ENCODE measurements around the gene SMOC2. TPM values are rescaled to one million over a fixed set of nuclear protein-coding genes. Genes with fewer than 3 reads are reported as not detected.

The SMOC2 gene
- total RNA-seq, 1 donor from 2014 or later = not detected

- Mint-ChIP-seq H3K9me3 (peaks cover 28% of the 10 kb centered on the region), H3K4me1 (ENCODE audit: low read depth) (no peaks in the 10 kb centered on the region), H3K36me3 (ENCODE audit: low read depth) (no peaks in the 10 kb centered on the region), H3K27ac (no peak overlapping the region), H3K27me3 (ENCODE audit: insufficient read depth) (peaks cover 1% of the 10 kb centered on the region), H3K4me3 (no peak overlapping the region)
- no peak for DNase-seq (ENCODE audit: low spot score)
- intact Hi-C loops (cut with micrococcal nuclease) = no loop called here
Measured at GRCh38 chr6:168624540-168624939, 183.6 kb downstream of the SMOC2 start.

DNA sequence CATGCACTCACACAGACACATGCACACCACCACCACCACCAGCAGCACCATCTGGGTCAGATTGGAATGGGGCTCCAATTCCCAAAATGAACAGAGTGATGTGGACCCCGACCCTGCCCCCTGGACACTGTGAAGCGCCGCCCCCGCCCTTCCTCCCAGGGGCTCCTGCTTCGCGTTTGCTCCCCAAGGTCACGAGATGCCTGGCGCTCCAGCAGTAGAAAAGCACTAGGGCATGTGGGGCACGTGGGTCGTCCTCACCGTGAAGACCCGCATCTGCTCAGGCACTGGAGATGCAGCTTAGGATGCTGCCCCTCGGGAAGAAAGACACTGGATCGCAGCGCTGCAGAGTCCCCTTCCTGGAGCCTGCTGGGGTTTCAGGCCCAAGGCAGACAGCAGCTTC is 184.0 kb downstream of the SMOC2 start:
- no peaks in the 10 kb centered on the region for H3K4me1 Mint-ChIP-seq (ENCODE audit: low read depth)
- no peak for DNase-seq (ENCODE audit: low spot score)
- intact Hi-C loops (cut with micrococcal nuclease) = no loop called here
- H3K36me3 Mint-ChIP-seq (ENCODE audit: low read depth) = no peaks in the 10 kb centered on the region
- H3K27me3 Mint-ChIP-seq (ENCODE audit: insufficient read depth) = peaks cover 1% of the 10 kb centered on the region
- peaks cover 27% of the 10 kb centered on the region for H3K9me3 Mint-ChIP-seq
- H3K27ac Mint-ChIP-seq = no peak overlapping the region
- no peak overlapping the region for H3K4me3 Mint-ChIP-seq

DNA sequence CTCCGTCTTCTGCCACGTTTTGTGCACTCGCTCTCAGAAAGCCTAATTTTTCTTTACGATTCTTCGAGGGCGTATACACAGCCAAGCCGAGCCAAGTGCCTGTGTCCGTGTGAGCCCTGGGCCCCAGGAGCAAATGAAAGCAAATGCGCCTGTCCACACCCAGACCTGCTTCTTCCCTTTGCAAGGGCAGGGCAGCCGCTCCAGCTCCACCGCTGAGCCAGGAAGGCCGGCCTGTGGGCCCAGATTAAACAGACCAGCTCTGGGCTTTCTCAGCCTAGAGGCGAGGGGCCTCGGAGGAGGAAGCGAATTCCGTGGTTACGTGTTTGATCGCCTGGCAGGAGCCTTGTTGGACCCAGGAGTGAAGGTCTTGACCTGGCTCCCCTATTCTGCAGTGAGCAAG is 184.6 kb downstream of the SMOC2 start:
- Mint-ChIP-seq H3K4me1 (ENCODE audit: low read depth) (no peaks in the 10 kb centered on the region), H3K27ac (no peak overlapping the region), H3K9me3 (peaks cover 21% of the 10 kb centered on the region), H3K36me3 (ENCODE audit: low read depth) (no peaks in the 10 kb centered on the region), H3K27me3 (ENCODE audit: insufficient read depth) (no peaks in the 10 kb centered on the region), H3K4me3 (no peak overlapping the region)
- DNase-seq (ENCODE audit: low spot score) = no peak
- intact Hi-C loops (cut with micrococcal nuclease) = no loop called here

- Mint-ChIP-seq H3K36me3 (ENCODE audit: low read depth) (no peaks in the 10 kb centered on the region), H3K27me3 (ENCODE audit: insufficient read depth) (no peaks in the 10 kb centered on the region), H3K4me3 (no peak overlapping the region), H3K4me1 (ENCODE audit: low read depth) (no peaks in the 10 kb centered on the region), H3K9me3 (peaks cover 19% of the 10 kb centered on the region), H3K27ac (no peak overlapping the region)
- intact Hi-C loops (cut with micrococcal nuclease) = no loop called here
- DNase-seq (ENCODE audit: low spot score) = no peak
Measured at GRCh38 chr6:168626046-168626602, 185.1 kb downstream of the SMOC2 start.

DNA sequence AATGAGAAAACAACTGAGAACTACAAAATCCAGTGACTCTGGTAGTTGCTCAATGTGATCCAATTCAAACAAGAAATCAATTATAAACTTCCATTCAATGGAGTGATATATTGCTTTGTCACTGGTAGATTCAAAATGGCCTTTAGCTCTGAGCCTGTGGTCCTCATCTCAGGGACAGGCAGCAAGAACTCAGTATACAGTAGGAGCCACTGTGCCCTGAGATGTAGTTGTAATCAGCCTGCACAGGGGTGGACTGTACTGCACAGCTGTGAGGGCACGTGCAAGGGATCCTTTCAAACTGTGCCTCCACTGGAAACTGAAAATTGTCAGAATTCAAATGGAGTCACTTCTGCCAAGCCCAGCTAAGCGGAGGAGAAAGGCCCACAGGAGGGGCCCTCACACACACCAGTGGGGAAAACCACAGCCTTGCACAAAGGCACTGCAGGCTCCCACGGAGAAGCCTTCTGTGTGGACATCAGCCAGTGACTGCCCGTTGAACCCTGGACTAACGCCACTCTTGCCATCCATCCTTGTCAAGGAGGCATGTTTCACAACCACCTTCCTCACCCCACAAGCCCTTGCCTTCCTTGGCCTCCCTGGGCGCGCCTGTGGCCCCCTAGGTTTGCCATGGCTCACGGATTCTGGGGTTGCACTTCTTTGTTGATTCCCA is 186.7 kb downstream of the SMOC2 start:
- Mint-ChIP-seq H3K4me1 (ENCODE audit: low read depth) (no peaks in the 10 kb centered on the region), H3K27ac (no peak overlapping the region), H3K36me3 (ENCODE audit: low read depth) (no peaks in the 10 kb centered on the region), H3K4me3 (no peak overlapping the region), H3K27me3 (ENCODE audit: insufficient read depth) (no peaks in the 10 kb centered on the region), H3K9me3 (peaks cover 9% of the 10 kb centered on the region)
- intact Hi-C loops (cut with micrococcal nuclease) = no loop called here
- no peak for DNase-seq (ENCODE audit: low spot score)

- Mint-ChIP-seq H3K27me3 (ENCODE audit: insufficient read depth) (peaks cover 1% of the 10 kb centered on the region), H3K9me3 (peaks cover 8% of the 10 kb centered on the region), H3K4me1 (ENCODE audit: low read depth) (no peaks in the 10 kb centered on the region), H3K27ac (no peak overlapping the region), H3K36me3 (ENCODE audit: low read depth) (no peaks in the 10 kb centered on the region), H3K4me3 (no peak overlapping the region)
- DNase-seq (ENCODE audit: low spot score) = no peak
- intact Hi-C loops (cut with micrococcal nuclease) = no loop called here
Measured at GRCh38 chr6:168628176-168628553, 187.2 kb downstream of the SMOC2 start.

GRCh38 chr6:168628732-168629245 is 187.8 kb downstream of the SMOC2 start:
- no peak overlapping the region for H3K27ac Mint-ChIP-seq
- H3K36me3 Mint-ChIP-seq (ENCODE audit: low read depth) = no peaks in the 10 kb centered on the region
- H3K9me3 Mint-ChIP-seq = peaks cover 14% of the 10 kb centered on the region
- no peaks in the 10 kb centered on the region for H3K4me1 Mint-ChIP-seq (ENCODE audit: low read depth)
- DNase-seq (ENCODE audit: low spot score) = no peak
- intact Hi-C loops (cut with micrococcal nuclease) = no loop called here
- peaks cover 3% of the 10 kb centered on the region for H3K27me3 Mint-ChIP-seq (ENCODE audit: insufficient read depth)
- H3K4me3 Mint-ChIP-seq = no peak overlapping the region

- peaks cover 13% of the 10 kb centered on the region for H3K9me3 Mint-ChIP-seq
Measured at GRCh38 chr6:168631564-168631963, 190.6 kb downstream of the SMOC2 start.

GRCh38 chr6:168632694-168633093 is 191.7 kb downstream of the SMOC2 start:
- H3K27ac Mint-ChIP-seq = no peak overlapping the region
- no peaks in the 10 kb centered on the region for H3K36me3 Mint-ChIP-seq (ENCODE audit: low read depth)
- H3K4me1 Mint-ChIP-seq (ENCODE audit: low read depth) = no peaks in the 10 kb centered on the region
- peaks cover 13% of the 10 kb centered on the region for H3K9me3 Mint-ChIP-seq
- no peak overlapping the region for H3K4me3 Mint-ChIP-seq
- peaks cover 5% of the 10 kb centered on the region for H3K27me3 Mint-ChIP-seq (ENCODE audit: insufficient read depth)
- DNase-seq (ENCODE audit: low spot score) = no peak
- intact Hi-C loops (cut with micrococcal nuclease) = no loop called here

More at GRCh38 chr6:168631564-168631963, 190.6 kb downstream of the SMOC2 start:
- no peaks in the 10 kb centered on the region for H3K4me1 Mint-ChIP-seq (ENCODE audit: low read depth)
- intact Hi-C loops (cut with micrococcal nuclease) = no loop called here
- DNase-seq (ENCODE audit: low spot score) = no peak
- no peak overlapping the region for H3K27ac Mint-ChIP-seq
- H3K4me3 Mint-ChIP-seq = no peak overlapping the region
- no peaks in the 10 kb centered on the region for H3K36me3 Mint-ChIP-seq (ENCODE audit: low read depth)
- H3K27me3 Mint-ChIP-seq (ENCODE audit: insufficient read depth) = peaks cover 3% of the 10 kb centered on the region

DNA sequence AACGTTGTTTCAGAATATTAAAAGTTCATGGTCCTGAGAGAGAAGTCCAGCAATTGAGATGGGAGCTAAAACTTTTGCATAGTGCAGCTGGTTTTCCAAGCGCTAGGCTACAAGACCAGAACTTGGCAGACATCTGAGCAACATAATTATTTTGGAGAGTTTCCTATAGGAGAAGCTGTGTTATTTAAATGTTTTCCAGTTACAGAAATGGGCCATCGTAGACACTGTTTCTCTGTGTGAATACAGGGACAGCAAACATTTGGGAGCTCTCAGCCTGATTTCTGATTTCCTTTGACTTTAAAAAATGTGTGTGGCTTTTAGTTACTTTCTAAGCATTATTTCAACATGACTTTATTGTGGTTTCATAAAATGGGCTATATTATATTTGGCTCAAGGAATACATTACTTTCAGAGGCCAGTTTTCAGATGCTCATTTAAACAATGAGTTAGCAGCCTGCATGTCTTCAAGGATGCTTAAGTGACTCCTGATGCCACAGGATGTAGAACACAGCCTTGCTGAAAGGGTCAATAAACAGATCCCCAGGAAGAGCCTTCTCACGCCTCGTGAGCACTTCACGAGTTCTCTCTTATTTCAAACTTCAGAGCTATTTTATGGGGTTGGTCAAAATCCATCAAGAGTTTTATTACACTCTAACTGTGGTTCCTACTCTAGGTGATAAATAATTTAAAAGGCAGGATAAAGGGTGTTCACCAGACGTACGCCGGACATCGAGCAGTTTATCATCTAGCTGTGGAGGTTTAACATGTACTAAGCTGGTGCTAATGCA is 193.8 kb downstream of the SMOC2 start:
- Mint-ChIP-seq H3K4me1 (ENCODE audit: low read depth) (no peaks in the 10 kb centered on the region), H3K4me3 (no peak overlapping the region), H3K9me3 (peaks cover 13% of the 10 kb centered on the region), H3K27ac (no peak overlapping the region), H3K36me3 (ENCODE audit: low read depth) (no peaks in the 10 kb centered on the region), H3K27me3 (ENCODE audit: insufficient read depth) (peaks cover 5% of the 10 kb centered on the region)
- intact Hi-C loops (cut with micrococcal nuclease) = no loop called here
- no peak for DNase-seq (ENCODE audit: low spot score)

DNA sequence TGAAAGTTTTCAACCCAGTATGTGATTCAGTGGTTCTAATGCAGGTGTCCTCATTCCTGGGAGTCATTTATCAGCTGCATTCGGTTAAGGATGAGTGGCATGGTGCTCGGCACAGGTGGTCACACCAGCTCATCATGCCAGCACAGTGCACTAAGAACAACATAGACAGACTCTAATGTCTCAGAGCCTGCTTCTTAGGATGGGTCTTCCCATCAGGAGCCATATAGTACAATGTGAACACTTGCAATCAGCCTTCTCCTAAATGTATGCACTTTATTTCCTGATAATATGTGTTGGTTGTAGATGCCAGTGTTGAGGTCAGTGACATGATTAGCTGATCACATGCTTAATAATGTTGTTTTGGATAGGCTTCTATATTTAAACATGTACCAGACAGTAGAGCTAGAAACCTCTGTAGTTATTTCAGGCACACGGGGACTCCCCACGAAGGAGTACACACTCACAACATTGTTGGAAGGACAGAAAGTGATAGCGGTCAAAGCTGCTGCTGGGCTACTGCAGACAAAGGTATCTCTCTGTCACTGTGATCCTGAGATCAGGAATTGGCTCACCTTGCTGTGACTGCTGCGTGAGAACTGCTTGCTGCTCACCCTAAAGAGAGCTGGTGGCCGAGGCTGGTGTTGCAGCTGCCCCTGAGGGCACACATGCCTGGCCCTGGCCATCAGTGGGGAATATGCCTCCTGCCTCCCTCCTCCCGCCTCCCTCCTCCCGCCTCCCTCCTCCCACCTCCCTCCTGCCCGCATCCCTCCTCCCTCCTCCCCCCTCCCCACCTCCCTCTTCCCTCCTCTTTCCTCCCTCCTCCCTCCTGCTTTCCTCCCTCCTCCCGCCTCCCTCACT is 195.4 kb downstream of the SMOC2 start:
- Mint-ChIP-seq H3K36me3 (ENCODE audit: low read depth) (no peaks in the 10 kb centered on the region), H3K4me1 (ENCODE audit: low read depth) (no peaks in the 10 kb centered on the region), H3K9me3 (peaks cover 13% of the 10 kb centered on the region), H3K27ac (no peak overlapping the region), H3K4me3 (no peak overlapping the region), H3K27me3 (ENCODE audit: insufficient read depth) (peaks cover 5% of the 10 kb centered on the region)
- DNase-seq (ENCODE audit: low spot score) = no peak
- intact Hi-C loops (cut with micrococcal nuclease) = no loop called here

- no peak overlapping the region for H3K4me3 Mint-ChIP-seq
- intact Hi-C loops (cut with micrococcal nuclease) = no loop called here
- no peak overlapping the region for H3K27ac Mint-ChIP-seq
- no peak for DNase-seq (ENCODE audit: low spot score)
- no peaks in the 10 kb centered on the region for H3K36me3 Mint-ChIP-seq (ENCODE audit: low read depth)
- H3K27me3 Mint-ChIP-seq (ENCODE audit: insufficient read depth) = peaks cover 5% of the 10 kb centered on the region
- peaks cover 13% of the 10 kb centered on the region for H3K9me3 Mint-ChIP-seq
- H3K4me1 Mint-ChIP-seq (ENCODE audit: low read depth) = no peaks in the 10 kb centered on the region
Measured at GRCh38 chr6:168637834-168638233, 196.8 kb downstream of the SMOC2 start.
